CD4-positive, alpha-beta T cell treated with Interleukin-17A for 4 hours (primary cell): Measurements from ENCODE around the gene TFF2.
A peak's percentile ranks its signal among the peaks of the same experiment; 100 is the strongest.

Experiments used
- DNase-seq: peaks from one replicate; pipeline ENCODE4 v3.0.0-alpha.2; 2020; ENCODE audit warnings: mixed read lengths

Gene TFF2

DNA sequence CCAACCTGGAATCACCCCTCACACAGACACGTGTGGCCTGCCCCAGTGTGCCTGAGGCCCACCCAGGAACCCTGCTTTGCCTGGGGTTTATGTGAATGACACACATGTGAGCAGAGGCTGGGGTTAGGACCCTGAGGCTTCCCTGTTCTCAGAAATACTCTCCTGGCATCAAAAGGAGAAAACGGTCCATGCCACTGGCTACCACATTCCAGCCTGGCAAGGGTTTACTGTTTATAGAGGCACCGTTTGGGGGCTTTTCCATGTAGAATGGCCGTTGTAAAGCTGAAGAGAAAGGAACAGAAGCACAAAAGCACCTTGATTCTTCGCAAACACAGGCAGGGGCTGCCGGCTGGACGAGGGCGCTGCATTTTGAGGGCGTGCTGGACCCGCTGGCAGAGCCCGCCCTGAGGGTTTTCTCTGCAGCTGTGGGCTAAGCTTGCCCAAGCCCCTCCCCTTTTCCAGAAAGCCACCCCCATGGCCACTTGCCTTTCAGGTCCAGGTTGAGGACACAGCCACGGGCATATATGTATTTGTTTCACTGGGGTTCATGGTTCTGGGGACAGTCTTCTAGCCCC is 48.6 kb downstream of the TFF2 start:
- DNase-seq: no peak

DNA sequence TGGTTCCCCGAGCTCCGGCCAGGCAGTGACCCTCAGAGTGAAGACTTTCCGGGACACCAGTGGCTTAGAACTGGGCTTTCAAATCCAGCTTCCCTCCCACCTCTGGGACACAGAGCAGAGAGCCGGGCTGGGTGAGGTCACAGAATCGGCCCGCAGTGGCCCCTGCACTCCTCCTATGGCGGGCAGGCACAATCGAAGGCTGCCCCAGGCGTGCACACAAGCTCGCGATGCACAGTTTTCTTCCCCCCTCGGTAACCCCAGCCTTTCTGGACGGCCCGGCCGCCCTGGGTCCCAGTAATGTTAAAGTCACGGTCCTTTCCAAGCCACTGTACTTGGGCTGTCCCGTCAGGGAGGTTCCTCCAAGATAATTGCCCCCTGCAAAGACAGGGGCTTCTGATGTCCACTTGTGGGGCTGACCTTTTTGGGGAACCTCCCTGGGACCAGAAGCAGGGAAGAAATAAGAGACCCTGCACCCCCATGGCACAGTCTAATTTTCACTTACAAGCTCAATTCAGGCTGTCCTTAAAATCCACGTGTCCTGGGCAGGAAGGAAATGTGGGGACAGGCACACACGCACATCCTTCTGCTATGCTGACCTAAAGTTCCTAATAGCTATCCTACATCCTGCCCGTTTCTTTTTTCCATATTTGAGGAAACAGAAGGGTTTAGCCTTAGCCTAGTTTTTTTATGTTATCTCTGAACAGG is 49.3 kb downstream of the TFF2 start:
- DNase-seq: no peak

DNA sequence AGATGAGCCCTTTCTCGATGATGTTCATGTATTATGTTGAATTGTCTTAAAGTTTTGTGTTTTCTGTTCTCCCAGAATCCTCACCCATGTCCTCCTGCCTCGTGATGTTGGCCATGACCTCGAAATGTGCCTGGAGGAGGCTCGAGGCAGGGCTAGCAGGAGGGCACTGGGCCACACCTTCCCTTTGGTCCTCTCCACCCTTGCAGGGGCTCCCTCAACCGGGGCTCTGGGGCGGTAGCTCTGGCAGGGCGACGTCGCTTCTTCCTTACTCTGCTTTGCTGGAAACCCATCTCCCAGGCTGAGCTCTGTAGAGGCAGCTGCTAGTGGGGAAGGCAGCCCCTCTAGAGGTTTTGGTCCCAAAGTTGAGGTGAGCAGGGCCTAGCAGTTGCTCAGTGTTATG is 49.8 kb downstream of the TFF2 start:
- no peak for DNase-seq

DNA sequence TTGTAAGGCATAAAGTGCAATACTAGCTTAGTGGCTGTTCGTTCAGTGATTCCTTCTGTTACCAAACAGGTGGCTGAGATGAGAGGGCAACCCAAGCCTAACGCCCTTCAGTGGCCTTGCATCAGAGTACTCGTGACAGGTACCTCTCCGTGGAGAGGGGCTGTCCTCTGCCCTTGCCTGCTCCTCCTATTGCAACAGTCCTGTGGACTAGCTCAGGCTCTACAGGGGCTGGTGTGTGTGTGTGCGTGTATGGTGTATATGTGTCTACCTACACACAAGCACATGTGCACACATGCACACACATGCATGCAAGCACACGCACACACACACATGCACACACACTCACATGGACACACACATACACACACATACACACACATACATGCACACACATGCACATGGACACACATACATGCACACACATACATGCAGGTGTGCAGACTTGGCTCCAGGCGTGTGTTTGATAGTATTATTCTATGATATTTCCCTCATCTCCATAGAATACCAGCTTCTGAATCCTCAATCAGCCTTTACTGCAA is 50.7 kb downstream of the TFF2 start:
- DNase-seq: no peak

DNA sequence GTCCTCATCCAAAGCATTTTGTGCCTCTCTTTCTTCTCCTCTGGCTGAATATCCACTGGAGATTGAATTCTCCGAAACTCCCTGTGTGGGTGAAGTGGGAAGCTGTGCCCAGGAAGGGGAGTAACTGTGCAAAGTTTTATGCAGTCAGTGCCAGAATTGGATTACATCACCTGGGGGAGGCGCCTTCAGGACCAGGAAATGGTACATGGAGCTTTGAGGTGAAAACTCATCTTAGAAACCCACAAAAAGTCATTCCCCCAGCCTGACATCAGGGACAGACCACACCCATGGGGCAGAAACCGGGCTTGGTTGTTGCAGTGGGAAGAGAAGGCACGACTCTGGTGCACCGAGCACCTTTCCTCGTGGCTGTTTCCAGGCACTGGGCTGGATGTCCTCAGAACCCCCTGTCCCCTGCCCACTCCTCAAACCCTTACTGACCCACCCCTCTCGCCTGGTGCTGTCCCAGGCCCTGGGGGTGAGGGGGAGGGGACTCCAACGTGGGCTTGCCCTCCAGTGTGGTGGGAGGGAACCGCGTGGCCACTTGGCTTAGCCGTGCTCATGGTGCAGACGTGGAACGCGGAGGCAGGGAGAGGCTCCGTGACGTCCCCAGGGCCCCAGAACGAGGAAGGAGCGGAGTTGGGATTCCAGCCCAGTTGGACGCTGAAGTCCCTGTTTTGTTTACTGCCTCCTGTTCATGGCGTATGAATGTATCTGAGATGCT is 51.3 kb downstream of the TFF2 start:
- peak; percentile 29 for DNase-seq

DNA sequence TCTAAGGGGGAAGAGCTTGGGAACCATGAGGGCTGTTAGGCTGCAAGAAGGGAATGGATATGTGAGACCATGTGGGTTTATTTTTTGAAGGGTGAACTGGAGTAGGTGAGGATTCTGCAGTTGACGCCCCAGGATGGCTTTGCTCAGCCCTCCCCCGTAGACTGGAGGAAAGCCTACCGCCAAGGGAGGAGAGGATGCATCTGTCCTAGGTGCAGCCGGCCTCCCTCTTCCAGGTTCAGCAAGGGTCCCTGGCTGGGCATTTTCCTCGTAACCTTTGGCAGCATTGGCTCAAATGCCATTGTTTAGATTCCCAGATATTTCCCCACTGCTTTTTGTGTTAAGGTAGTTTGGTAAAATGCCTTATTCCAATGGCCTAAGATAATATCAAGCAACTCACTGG is 52.1 kb downstream of the TFF2 start:
- no peak for DNase-seq

DNA sequence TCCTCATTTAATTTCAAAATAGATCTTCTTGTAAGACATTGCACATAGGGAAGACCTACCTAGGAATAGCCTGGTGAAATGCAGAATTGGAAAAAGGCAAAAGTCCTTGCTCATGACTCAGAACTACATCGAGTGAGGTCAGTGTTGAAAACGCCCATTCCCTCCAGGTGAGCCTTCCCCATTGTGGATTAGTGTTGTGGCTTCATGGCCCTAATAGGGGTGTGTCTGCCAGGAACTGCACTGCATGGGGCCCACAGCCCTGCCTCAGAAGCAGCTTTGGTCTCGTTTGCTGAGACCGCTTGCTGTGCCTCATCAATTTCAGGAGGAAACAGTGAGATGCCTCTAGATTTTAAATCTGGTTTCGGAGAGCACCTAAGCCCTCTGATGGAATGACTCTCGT is 52.6 kb downstream of the TFF2 start:
- DNase-seq: no peak

DNA sequence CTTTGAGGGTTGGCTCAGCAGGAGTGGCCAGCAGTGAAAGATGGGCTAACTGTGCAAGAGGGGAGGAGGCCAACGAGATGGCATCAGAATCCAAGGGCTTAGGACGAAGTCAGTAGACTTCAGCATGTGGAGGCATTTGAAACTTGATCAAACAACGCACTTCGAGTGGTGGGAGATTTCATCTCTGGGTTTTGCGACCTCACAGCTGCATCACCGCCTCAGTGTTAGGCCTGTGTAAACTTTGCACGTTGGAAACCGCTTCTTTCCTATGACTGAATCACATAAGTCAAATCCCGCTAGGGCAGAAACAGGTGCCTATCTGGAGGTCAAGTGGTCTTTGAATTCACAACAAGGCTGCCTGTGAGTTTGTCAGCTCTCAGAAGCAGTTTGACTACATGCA is 53.4 kb downstream of the TFF2 start:
- DNase-seq: no peak

DNA sequence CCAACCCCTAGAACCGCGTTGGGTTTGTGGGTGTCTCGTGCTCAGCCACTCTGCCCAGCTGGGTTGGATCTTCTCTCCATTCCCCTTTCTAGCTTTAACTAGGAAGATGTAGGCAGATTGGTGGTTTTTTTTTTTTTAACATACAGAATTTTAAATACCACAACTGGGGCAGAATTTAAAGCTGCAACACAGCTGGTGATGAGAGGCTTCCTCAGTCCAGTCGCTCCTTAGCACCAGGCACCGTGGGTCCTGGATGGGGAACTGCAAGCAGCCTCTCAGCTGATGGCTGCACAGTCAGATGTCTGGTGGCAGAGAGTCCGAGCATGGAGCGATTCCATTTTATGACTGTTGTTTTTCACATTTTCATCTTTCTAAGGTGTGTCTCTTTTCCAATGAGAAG is 54.3 kb downstream of the TFF2 start:
- DNase-seq: no peak
